Measurements from ENCODE around the gene STAT3. TPM values are rescaled to one million over a fixed set of nuclear protein-coding genes. Genes with fewer than 3 reads are reported as not detected.
A peak's percentile ranks its signal among the peaks of the same experiment; 100 is the strongest.

STAT3 gene
- total and polyA plus RNA-seq, 2 donors (not counting 1 experiment from before 2014, with no cell fraction given) = 50.1 to 140 TPM

DNA sequence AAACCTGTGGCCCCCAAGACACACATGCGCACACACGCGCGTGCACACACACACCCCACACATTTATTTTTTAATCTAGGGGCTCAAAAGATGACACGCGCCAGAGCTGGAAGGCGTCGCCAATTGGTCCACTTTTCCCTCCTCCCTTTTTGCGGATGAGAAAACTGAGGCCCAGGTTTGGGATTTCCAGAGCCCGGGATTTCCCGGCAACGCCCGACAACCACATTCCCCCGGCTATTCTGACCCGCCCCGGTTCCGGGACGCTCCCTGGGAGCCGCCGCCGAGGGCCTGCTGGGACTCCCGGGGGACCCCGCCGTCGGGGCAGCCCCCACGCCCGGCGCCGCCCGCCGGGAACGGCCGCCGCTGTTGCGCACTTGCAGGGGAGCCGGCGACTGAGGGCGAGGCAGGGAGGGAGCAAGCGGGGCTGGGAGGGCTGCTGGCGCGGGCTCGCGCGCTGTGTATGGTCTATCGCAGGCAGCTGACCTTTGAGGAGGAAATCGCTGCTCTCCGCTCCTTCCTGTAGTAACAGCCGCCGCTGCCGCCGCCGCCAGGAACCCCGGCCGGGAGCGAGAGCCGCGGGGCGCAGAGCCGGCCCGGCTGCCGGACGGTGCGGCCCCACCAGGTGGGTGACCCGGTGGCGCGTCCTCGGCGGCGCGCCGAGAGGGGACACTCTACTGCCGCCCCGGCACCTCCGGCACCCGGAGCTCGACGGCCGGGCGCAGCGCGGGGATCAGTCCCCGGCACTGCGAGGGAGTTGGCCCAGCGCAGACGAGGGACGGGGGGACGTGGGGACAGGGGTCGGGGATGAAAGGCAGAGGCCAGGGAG is 100.1 kb downstream of the STAT3 start, which contains the start of gene STAT5A:
TSS of gene STAT5A (plus strand) at position 522 of the 826 bp plus-strand sequence. CDS start 914 bp downstream, outside the sequence.
- peak within 1 kb of the TSS; percentile 91 for H3K27ac Mint-ChIP-seq
- Histone ChIP-seq H3K9ac (ENCODE audit: low read length) (peak within 1 kb of the TSS; percentile 91), H3K9me3 (ENCODE audit: control extremely low read depth in 1 of 3, control insufficient read depth in 2 of 3, insufficient read depth in 1 of 3, low read length in 2 of 3) (no peaks in the 10 kb centered on the region), H3K27me3 (replicated peaks in 1 of 4; ENCODE audit: control extremely low read depth in 1 of 4, control insufficient read depth in 3 of 4, insufficient read depth in 4 of 4, low read length in 3 of 4) (no peaks in the 10 kb centered on the region), H3K27ac (ENCODE audit: low read length in 2 of 2) (peak within 1 kb of the TSS; percentile 75 to 89), H3K4me2 (replicated peaks; ENCODE audit: low read depth, low read length, poor library complexity, severe bottlenecking) (peak within 1 kb of the TSS; percentile 98), H4K20me1 (ENCODE audit: control insufficient read depth, insufficient read depth, low read length, poor library complexity, severe bottlenecking) (no peaks in the 10 kb centered on the region), H3K36me3 (replicated peaks in 1 of 2; ENCODE audit: control extremely low read depth in 1 of 2, control insufficient read depth in 1 of 2, extremely low read depth in 1 of 2, insufficient read depth in 2 of 2, low read length in 1 of 2) (peaks cover 0 to 8% of the 10 kb centered on the region in 2 experiments), H3K4me3 (ENCODE audit: control extremely low read depth in 1 of 5, extremely low read depth in 1 of 5, insufficient read depth in 1 of 5, low read depth in 2 of 5, low read length in 4 of 5) (peak within 1 kb of the TSS; percentile 62 to 93 (median 73)), H2AFZ (ENCODE audit: insufficient read depth, low read depth, low read length, poor library complexity, severe bottlenecking) (peak within 1 kb of the TSS; percentile 86), H3K79me2 (ENCODE audit: control insufficient read depth, insufficient read depth, low read length) (peaks cover 11% of the 10 kb centered on the region), H3K4me1 (ENCODE audit: control insufficient read depth in 2 of 2, insufficient read depth in 2 of 2, low read length in 2 of 2) (peaks cover 24 to 36% of the 10 kb centered on the region in 2 donors)
- intact Hi-C loops (cut with micrococcal nuclease) = loop anchor here (1.0 to 2.0 kb wide), 4 partner anchors 12 to 105 kb away; partner anchors contain the start of gene STAT5B
- ATAC-seq (ENCODE audit: low read depth) (peak; percentile 83), DNase-seq (peak; percentile 87)
- no peaks in the 10 kb centered on the region for H3K9me3 Mint-ChIP-seq (ENCODE audit: insufficient read depth)
- H3K27me3 Mint-ChIP-seq = no peaks in the 10 kb centered on the region
- POLR2A ChIA-PET = interaction anchor here (0.7 to 2.7 kb wide), 9 partner anchors 11 to 1088 kb away, joined by 3 to 11 read pairs (median 7); partner anchors contain the start of genes STAT3 and STAT5B
- H3K4me3 Mint-ChIP-seq = peak within 1 kb of the TSS; percentile 97
- TF ChIP-seq EZH2 (IDR thresholded peaks at IDR 0.05; ENCODE audit: borderline replicate concordance, insufficient read depth, low read depth, low read length, poor library complexity, severe bottlenecking) = no peak
- no peak for TF ChIP-seq CTCF (IDR thresholded peaks at IDR 0.05)
- under 1% methylated on average over 88 of the region's 88 CpGs for WGBS (ENCODE audit: insufficient coverage)
- H3K4me1 Mint-ChIP-seq = peaks cover 41% of the 10 kb centered on the region
- CTCF ChIA-PET = interaction anchor here (0.6 to 3.6 kb wide), 9 partner anchors 11 to 248 kb away, joined by 3 to 18 read pairs (median 4); partner anchors contain the start of gene NAGLU

All from B cell (primary cell).